Stimulated activated CD8-positive, alpha-beta memory T cell treated with anti-CD3 and anti-CD28 coated beads, Interleukin-2, amount 100 ng/mL, for 1 hour (primary cell): ENCODE results near the gene TMIGD1.
A peak's percentile ranks its signal among the peaks of the same experiment; 100 is the strongest.

Experiments used
- DNase-seq, 2 donors: peaks; one replicate each; pipeline ENCODE4 v3.0.0-alpha.2; 2020; ENCODE audit warnings: low read depth in 2 of 2

The TMIGD1 gene

DNA sequence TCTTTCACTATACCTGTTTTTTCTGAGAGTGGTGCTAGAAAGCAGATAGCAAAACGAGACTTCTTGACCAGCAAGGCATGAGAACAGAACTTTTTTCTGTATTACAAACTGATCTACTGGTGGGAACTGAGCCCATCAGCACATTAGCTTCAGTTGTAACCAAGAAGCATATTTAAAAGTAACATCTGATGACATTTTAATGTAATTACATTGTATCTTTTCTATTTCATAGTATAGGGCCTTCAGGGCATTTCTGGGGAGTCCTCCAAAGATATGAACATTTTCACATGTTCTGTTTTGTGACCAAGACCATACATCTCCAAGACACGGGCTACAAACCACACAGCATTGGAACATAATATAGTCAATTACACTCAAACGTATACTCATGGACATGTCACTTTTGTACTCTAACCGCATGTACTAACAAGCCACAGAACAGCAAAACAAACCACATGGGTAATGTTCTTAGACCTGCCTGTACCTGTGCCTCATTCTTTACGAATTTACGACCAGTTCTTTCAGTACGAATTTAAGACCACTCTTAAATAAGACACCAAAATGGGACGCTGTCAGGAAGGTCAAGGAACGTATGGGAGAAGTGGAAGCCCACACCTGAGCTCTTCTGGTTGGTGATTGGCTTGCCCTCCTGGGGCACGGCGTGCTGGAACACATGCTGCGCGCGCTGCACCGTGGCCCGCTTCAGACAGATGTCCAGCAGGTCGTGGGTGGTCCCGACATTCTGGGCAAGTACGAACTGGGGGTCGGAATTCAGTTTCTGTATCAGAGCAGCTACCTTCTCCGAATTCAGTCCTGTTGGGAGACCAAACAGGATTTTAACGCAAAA lies 42.9 kb downstream of the TMIGD1 start:
- DNase-seq, result peak in 1 of 2 donors; percentile 7

- DNase-seq, result no peak
These were observed 43.8 kb downstream of the TMIGD1 start for GRCh38 chr17:30290077-30290476.

GRCh38 chr17:30279156-30279555 lies 54.7 kb downstream of the TMIGD1 start:
- no peak for DNase-seq

- DNase-seq, result no peak
These were observed 55.8 kb downstream of the TMIGD1 start for GRCh38 chr17:30278032-30278431.

DNA sequence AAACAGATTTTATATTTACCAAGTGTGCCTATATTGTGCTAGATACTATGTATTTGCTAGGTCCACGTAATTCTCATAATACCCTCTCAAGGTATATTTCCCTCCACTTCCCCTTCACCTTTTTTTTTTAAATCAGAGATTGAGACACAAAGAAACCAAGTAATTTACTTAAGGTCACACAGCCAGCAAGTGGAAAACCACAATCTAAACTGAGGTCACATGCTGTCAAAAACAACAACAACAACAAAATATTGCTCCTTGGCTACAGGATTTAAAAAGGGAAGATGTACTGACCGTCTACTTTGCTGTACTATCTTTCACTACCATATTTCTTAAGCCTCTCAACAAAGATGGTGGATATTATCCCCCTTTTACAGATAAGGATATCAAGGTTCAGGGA lies 57.9 kb downstream of the TMIGD1 start:
- no peak for DNase-seq

GRCh38 chr17:30274887-30275286 lies 59.0 kb downstream of the TMIGD1 start:
- no peak for DNase-seq

DNA sequence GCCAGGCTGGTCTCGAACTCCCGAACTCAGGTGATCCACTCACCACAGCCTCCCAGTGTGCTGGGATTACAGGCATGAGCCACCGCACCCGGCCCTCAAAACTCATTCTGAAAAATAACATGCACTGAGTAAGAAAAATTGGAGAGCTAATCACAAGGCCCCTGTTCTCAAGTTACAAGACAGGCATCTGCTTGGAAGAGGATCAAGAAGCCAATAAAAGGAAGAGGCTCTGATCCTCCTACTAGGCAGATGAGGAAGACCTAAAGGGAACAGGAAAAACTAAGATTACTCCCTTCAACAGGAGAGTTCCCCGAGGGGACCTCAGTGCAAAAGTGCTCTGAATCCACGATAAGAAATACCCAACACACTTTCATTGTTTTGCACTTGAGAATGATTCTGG lies 60.5 kb downstream of the TMIGD1 start:
- no peak for DNase-seq

DNA sequence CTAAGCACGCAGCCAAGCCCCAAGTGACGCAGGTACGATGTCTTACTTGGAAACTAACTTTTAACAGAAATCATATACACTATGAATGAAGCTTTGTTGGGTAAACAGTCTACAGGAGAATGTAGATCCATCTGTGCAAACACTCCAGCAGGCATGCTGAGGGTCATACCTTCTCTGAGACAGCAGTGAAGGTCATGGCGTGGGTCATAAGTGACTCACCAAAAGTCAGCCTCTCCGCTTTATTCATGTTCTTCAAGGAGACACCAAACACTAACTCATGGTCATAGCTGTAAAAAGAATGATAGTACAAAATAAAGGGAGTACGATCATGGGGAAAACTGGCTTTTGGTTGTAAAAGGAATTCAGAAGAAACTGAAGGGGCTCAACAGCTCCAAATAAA lies 62.8 kb downstream of the TMIGD1 start:
- DNase-seq, result no peak

GRCh38 chr17:30267625-30268024 lies 66.2 kb downstream of the TMIGD1 start:
- no peak for DNase-seq
